HEK293 (cell line): Measurements from ENCODE around the gene PEX14.

Experiments
- AEBP2 ChIP-seq: fragments of 450-650 bp; formaldehyde crosslinking; IDR thresholded peaks from 2 replicates; pipeline ENCODE4 v1.5.1; 2016; ENCODE audit warnings: missing biosample characterization, missing genetic modification characterization, borderline replicate concordance
- GLIS1 ChIP-seq: fragments of 450-650 bp; formaldehyde crosslinking; IDR thresholded peaks from 2 replicates; pipeline ENCODE4 v1.5.1; 2016; ENCODE audit warnings: missing biosample characterization, missing genetic modification characterization
- GLIS2 ChIP-seq: fragments of 450-650 bp; formaldehyde crosslinking; IDR thresholded peaks from 2 replicates; pipeline ENCODE4 v1.5.1; 2016; ENCODE audit warnings: missing biosample characterization, missing genetic modification characterization
- HIC1 ChIP-seq: fragments of 450-650 bp; formaldehyde crosslinking; IDR thresholded peaks from 2 replicates; pipeline ENCODE4 v1.5.1; 2016; ENCODE audit warnings: missing biosample characterization, missing genetic modification characterization
- KLF17 ChIP-seq: fragments of 450-650 bp; formaldehyde crosslinking; IDR thresholded peaks from 2 replicates; pipeline ENCODE4 v1.5.1; 2016; ENCODE audit warnings: missing biosample characterization, missing genetic modification characterization
- PRDM4 ChIP-seq: fragments of 450-650 bp; formaldehyde crosslinking; IDR thresholded peaks from 2 replicates; pipeline ENCODE4 v1.5.1; 2017; ENCODE audit warnings: missing biosample characterization, missing genetic modification characterization
- ZBTB26 ChIP-seq: fragments of 450-650 bp; formaldehyde crosslinking; optimal IDR thresholded peaks from 2 replicates; pipeline ENCODE3; 2016; ENCODE audit warnings: missing biosample characterization, mild to moderate bottlenecking, missing genetic modification characterization
- ZBTB44 ChIP-seq: fragments of 450-650 bp; IDR thresholded peaks from 2 replicates; pipeline ENCODE4 v1.5.1; 2018; ENCODE audit warnings: missing biosample characterization, mild to moderate bottlenecking, missing genetic modification characterization
- ZIC2 ChIP-seq: fragments of 450-650 bp; formaldehyde crosslinking; IDR thresholded peaks from 2 replicates; pipeline ENCODE4 v1.5.1; 2016; ENCODE audit warnings: missing biosample characterization, missing genetic modification characterization
- ZNF280D ChIP-seq: fragments of 450-650 bp; formaldehyde crosslinking; IDR thresholded peaks from 2 replicates; pipeline ENCODE4 v1.5.1; 2016; ENCODE audit warnings: missing biosample characterization, missing genetic modification characterization
- ZNF292 ChIP-seq: fragments of 450-650 bp; formaldehyde crosslinking; IDR thresholded peaks from 2 replicates; pipeline ENCODE4 v1.5.1; 2016; ENCODE audit warnings: low read depth, missing biosample characterization, missing genetic modification characterization, borderline replicate concordance
- ZNF473 ChIP-seq: fragments of 450-650 bp; formaldehyde crosslinking; IDR thresholded peaks from 2 replicates; pipeline ENCODE4 v1.5.1; 2017; ENCODE audit warnings: missing biosample characterization, missing genetic modification characterization
- ZNF513 ChIP-seq: fragments of 450-650 bp; IDR thresholded peaks from 2 replicates; pipeline ENCODE4 v1.5.1; 2018; ENCODE audit warnings: missing biosample characterization, missing genetic modification characterization
- ZNF658 ChIP-seq: fragments of 450-650 bp; formaldehyde crosslinking; IDR thresholded peaks from 2 replicates; pipeline ENCODE4; 2016; ENCODE audit warnings: missing biosample characterization, missing genetic modification characterization
- ZNF692 ChIP-seq: fragments of 450-650 bp; formaldehyde crosslinking; IDR thresholded peaks from 2 replicates; pipeline ENCODE4 v1.5.1; 2016; ENCODE audit warnings: missing biosample characterization, missing genetic modification characterization
- ZNF777 ChIP-seq: fragments of 450-650 bp; formaldehyde crosslinking; IDR thresholded peaks from 2 replicates; pipeline ENCODE4 v1.5.1; 2017; ENCODE audit warnings: missing biosample characterization, missing genetic modification characterization, borderline replicate concordance
- ZNF785 ChIP-seq: fragments of 450-650 bp; formaldehyde crosslinking; IDR thresholded peaks from 2 replicates; pipeline ENCODE4 v1.5.1; 2016; ENCODE audit warnings: missing biosample characterization, missing genetic modification characterization

Gene PEX14

GRCh38 chr1:10634428-10635084, 159.8 kb downstream of the PEX14 start (continued):
- no peak for TF ChIP-seq ZNF777
- peak; percentile 60; the same call in 1 of the 2 replicates for TF ChIP-seq HIC1 (tag by site-specific recombination)
- no peak for TF ChIP-seq ZBTB26 (tag by site-specific recombination)
- TF ChIP-seq PRDM4 (tag by site-specific recombination), result no peak
- no peak for TF ChIP-seq ZNF280D (tag by site-specific recombination)
- TF ChIP-seq AEBP2 (tag by site-specific recombination), result no peak
- no peak for TF ChIP-seq ZNF658 (tag by site-specific recombination)
- no peak for TF ChIP-seq ZNF785 (tag by site-specific recombination)
- no peak for TF ChIP-seq ZNF292
- TF ChIP-seq ZBTB44, result peak; percentile 60; the same call in 1 of the 2 replicates
- no peak for TF ChIP-seq ZNF692 (tag by site-specific recombination)
- TF ChIP-seq ZIC2, result peak; percentile 50
- TF ChIP-seq GLIS2 (tag by site-specific recombination), result peak; percentile 61
- TF ChIP-seq GLIS1 (tag by site-specific recombination), result peak; percentile 20; the same call in 1 of the 2 replicates
- TF ChIP-seq ZNF513 (tag by site-specific recombination), result no peak
- TF ChIP-seq ZNF473 (tag by site-specific recombination), result no peak
- TF ChIP-seq KLF17, result no peak
